ENCODE data around the gene SMYD3.

SMYD3 gene

GRCh38 chr1:246477634-246478033, 29.4 kb downstream of the SMYD3 start:
- WGBS (ENCODE audit: insufficient coverage) = no CpG with 5 or more reads among the region's 2 CpGs
- ChIA-PET POLR2A (no interaction called here), CTCF (interaction anchor here (2.6 kb wide), 1 partner anchor 15 kb away, joined by 14 read pairs; no protein-coding TSS in a partner anchor)
- Histone ChIP-seq H3K27me3 (replicated peaks in 2 of 5; ENCODE audit: control insufficient read depth in 4 of 5, insufficient read depth in 5 of 5, low read length in 4 of 5) (no peaks in the 10 kb centered on the region), H3K36me3 (ENCODE audit: control insufficient read depth in 4 of 4, insufficient read depth in 4 of 4, low read length in 3 of 4) (no peaks in the 10 kb centered on the region), H3K4me1 (ENCODE audit: control extremely low read depth in 1 of 4, control insufficient read depth in 4 of 4, insufficient read depth in 4 of 4, low read length in 3 of 4) (no peaks in the 10 kb centered on the region), H3K27ac (ENCODE audit: insufficient read depth in 1 of 2, low read depth in 1 of 2, low read length in 2 of 2, poor library complexity in 1 of 2, severe bottlenecking in 2 of 2) (no peak overlapping the region), H3K9me3 (ENCODE audit: control extremely low read depth in 1 of 5, control insufficient read depth in 4 of 5, insufficient read depth in 2 of 5, low read depth in 1 of 5, low read length in 4 of 5) (no peaks in the 10 kb centered on the region), H3K4me3 (ENCODE audit: control insufficient read depth in 1 of 7, extremely low read depth in 1 of 7, insufficient read depth in 4 of 7, low read depth in 2 of 7, low read length in 6 of 7) (no peak overlapping the region)
- no peak for DNase-seq

- no peaks in the 10 kb centered on the region for H3K36me3 ChIP-seq (ENCODE audit: control insufficient read depth in 4 of 4, insufficient read depth in 4 of 4, low read length in 3 of 4)
- DNase-seq = no peak
- no peak overlapping the region for H3K4me3 ChIP-seq (ENCODE audit: control insufficient read depth in 1 of 7, extremely low read depth in 1 of 7, insufficient read depth in 4 of 7, low read depth in 2 of 7, low read length in 6 of 7)
- ChIA-PET POLR2A (no interaction called here), CTCF (interaction anchor here (2.6 kb wide), 1 partner anchor 16 kb away, joined by 14 read pairs; no protein-coding TSS in a partner anchor)
- no peak overlapping the region for H3K27ac ChIP-seq (ENCODE audit: insufficient read depth in 1 of 2, low read depth in 1 of 2, low read length in 2 of 2, poor library complexity in 1 of 2, severe bottlenecking in 2 of 2)
- 83% methylated on average over 1 of the region's 1 CpG for WGBS (ENCODE audit: insufficient coverage)
- H3K9me3 ChIP-seq (ENCODE audit: control extremely low read depth in 1 of 5, control insufficient read depth in 4 of 5, insufficient read depth in 2 of 5, low read depth in 1 of 5, low read length in 4 of 5) = no peaks in the 10 kb centered on the region
- H3K4me1 ChIP-seq (ENCODE audit: control extremely low read depth in 1 of 4, control insufficient read depth in 4 of 4, insufficient read depth in 4 of 4, low read length in 3 of 4) = peaks cover 0 to 2% (median 0%) of the 10 kb centered on the region in 4 experiments
- H3K27me3 ChIP-seq (replicated peaks in 2 of 5; ENCODE audit: control insufficient read depth in 4 of 5, insufficient read depth in 5 of 5, low read length in 4 of 5) = no peaks in the 10 kb centered on the region
These were observed 30.3 kb downstream of the SMYD3 start for GRCh38 chr1:246476771-246477170.

GRCh38 chr1:246471688-246472087, 35.4 kb downstream of the SMYD3 start:
- no peak overlapping the region for H3K27ac ChIP-seq (ENCODE audit: insufficient read depth in 1 of 2, low read depth in 1 of 2, low read length in 2 of 2, poor library complexity in 1 of 2, severe bottlenecking in 2 of 2)
- no CpG with 5 or more reads among the region's 1 CpG for WGBS (ENCODE audit: insufficient coverage)
- peaks cover 0 to 2% (median 0%) of the 10 kb centered on the region in 4 experiments for H3K4me1 ChIP-seq (ENCODE audit: control extremely low read depth in 1 of 4, control insufficient read depth in 4 of 4, insufficient read depth in 4 of 4, low read length in 3 of 4)
- H3K4me3 ChIP-seq (ENCODE audit: control insufficient read depth in 1 of 7, extremely low read depth in 1 of 7, insufficient read depth in 4 of 7, low read depth in 2 of 7, low read length in 6 of 7) = no peak overlapping the region
- no peak for DNase-seq
- POLR2A ChIA-PET = no interaction called here
- H3K9me3 ChIP-seq (ENCODE audit: control extremely low read depth in 1 of 5, control insufficient read depth in 4 of 5, insufficient read depth in 2 of 5, low read depth in 1 of 5, low read length in 4 of 5) = peaks cover 0 to 2% (median 0%) of the 10 kb centered on the region in 5 experiments
- CTCF ChIA-PET = interaction anchor here (2.6 kb wide), 1 partner anchor 20 kb away, joined by 8 read pairs; no protein-coding TSS in a partner anchor
- no peaks in the 10 kb centered on the region for H3K36me3 ChIP-seq (ENCODE audit: control insufficient read depth in 4 of 4, insufficient read depth in 4 of 4, low read length in 3 of 4)
- H3K27me3 ChIP-seq (replicated peaks in 2 of 5; ENCODE audit: control insufficient read depth in 4 of 5, insufficient read depth in 5 of 5, low read length in 4 of 5) = no peaks in the 10 kb centered on the region

GRCh38 chr1:246470585-246470984, 36.5 kb downstream of the SMYD3 start:
- POLR2A ChIA-PET = no interaction called here
- no peaks in the 10 kb centered on the region for H3K36me3 ChIP-seq (ENCODE audit: control insufficient read depth in 4 of 4, insufficient read depth in 4 of 4, low read length in 3 of 4)
- H3K9me3 ChIP-seq (ENCODE audit: control extremely low read depth in 1 of 5, control insufficient read depth in 4 of 5, insufficient read depth in 2 of 5, low read depth in 1 of 5, low read length in 4 of 5) = peaks cover 0 to 2% (median 0%) of the 10 kb centered on the region in 5 experiments
- H3K4me3 ChIP-seq (ENCODE audit: control insufficient read depth in 1 of 7, extremely low read depth in 1 of 7, insufficient read depth in 4 of 7, low read depth in 2 of 7, low read length in 6 of 7) = no peak overlapping the region
- CTCF ChIA-PET = no interaction called here
- no peak for DNase-seq
- H3K4me1 ChIP-seq (ENCODE audit: control extremely low read depth in 1 of 4, control insufficient read depth in 4 of 4, insufficient read depth in 4 of 4, low read length in 3 of 4) = peaks cover 0 to 2% (median 0%) of the 10 kb centered on the region in 4 experiments
- H3K27me3 ChIP-seq (replicated peaks in 2 of 5; ENCODE audit: control insufficient read depth in 4 of 5, insufficient read depth in 5 of 5, low read length in 4 of 5) = no peaks in the 10 kb centered on the region
- 100% methylated on average over 1 of the region's 1 CpG for WGBS (ENCODE audit: insufficient coverage)
- no peak overlapping the region for H3K27ac ChIP-seq (ENCODE audit: insufficient read depth in 1 of 2, low read depth in 1 of 2, low read length in 2 of 2, poor library complexity in 1 of 2, severe bottlenecking in 2 of 2)

- POLR2A ChIA-PET = no interaction called here
- CTCF ChIA-PET = no interaction called here
- H3K9me3 ChIP-seq (ENCODE audit: control extremely low read depth in 1 of 5, control insufficient read depth in 4 of 5, insufficient read depth in 2 of 5, low read depth in 1 of 5, low read length in 4 of 5) = no peaks in the 10 kb centered on the region
- DNase-seq = no peak
- H3K27ac ChIP-seq (ENCODE audit: insufficient read depth in 1 of 2, low read depth in 1 of 2, low read length in 2 of 2, poor library complexity in 1 of 2, severe bottlenecking in 2 of 2) = no peak overlapping the region
- WGBS (ENCODE audit: insufficient coverage) = 96% methylated on average over 2 of the region's 2 CpGs
- no peaks in the 10 kb centered on the region for H3K36me3 ChIP-seq (ENCODE audit: control insufficient read depth in 4 of 4, insufficient read depth in 4 of 4, low read length in 3 of 4)
- no peak overlapping the region for H3K4me3 ChIP-seq (ENCODE audit: control insufficient read depth in 1 of 7, extremely low read depth in 1 of 7, insufficient read depth in 4 of 7, low read depth in 2 of 7, low read length in 6 of 7)
- peaks cover 0 to 15% (median 7%) of the 10 kb centered on the region in 4 experiments for H3K4me1 ChIP-seq (ENCODE audit: control extremely low read depth in 1 of 4, control insufficient read depth in 4 of 4, insufficient read depth in 4 of 4, low read length in 3 of 4)
- no peaks in the 10 kb centered on the region for H3K27me3 ChIP-seq (replicated peaks in 2 of 5; ENCODE audit: control insufficient read depth in 4 of 5, insufficient read depth in 5 of 5, low read length in 4 of 5)
These were observed 44.1 kb downstream of the SMYD3 start for GRCh38 chr1:246462986-246463385.

- DNase-seq = no peak
- WGBS (ENCODE audit: insufficient coverage) = no CpG with 5 or more reads among the region's 1 CpG
- Histone ChIP-seq H3K36me3 (ENCODE audit: control insufficient read depth in 4 of 4, insufficient read depth in 4 of 4, low read length in 3 of 4) (no peaks in the 10 kb centered on the region), H3K27me3 (replicated peaks in 2 of 5; ENCODE audit: control insufficient read depth in 4 of 5, insufficient read depth in 5 of 5, low read length in 4 of 5) (no peaks in the 10 kb centered on the region), H3K9me3 (ENCODE audit: control extremely low read depth in 1 of 5, control insufficient read depth in 4 of 5, insufficient read depth in 2 of 5, low read depth in 1 of 5, low read length in 4 of 5) (no peaks in the 10 kb centered on the region), H3K4me1 (ENCODE audit: control extremely low read depth in 1 of 4, control insufficient read depth in 4 of 4, insufficient read depth in 4 of 4, low read length in 3 of 4) (peaks cover 0 to 21% (median 9%) of the 10 kb centered on the region in 4 experiments), H3K27ac (ENCODE audit: insufficient read depth in 1 of 2, low read depth in 1 of 2, low read length in 2 of 2, poor library complexity in 1 of 2, severe bottlenecking in 2 of 2) (no peak overlapping the region), H3K4me3 (ENCODE audit: control insufficient read depth in 1 of 7, extremely low read depth in 1 of 7, insufficient read depth in 4 of 7, low read depth in 2 of 7, low read length in 6 of 7) (no peak overlapping the region)
- CTCF ChIA-PET = interaction anchor here (0.7 to 1.3 kb wide), 2 partner anchors 12 to 30 kb away, joined by 3 to 4 read pairs; no protein-coding TSS in a partner anchor
- POLR2A ChIA-PET = no interaction called here
These were observed 46.7 kb downstream of the SMYD3 start for GRCh38 chr1:246460406-246460805.

- CTCF ChIA-PET = no interaction called here
- 71% methylated on average over 13 of the region's 14 CpGs for WGBS (ENCODE audit: insufficient coverage)
These were observed 47.9 kb downstream of the SMYD3 start for GRCh38 chr1:246459221-246459620.

More at GRCh38 chr1:246459221-246459620, 47.9 kb downstream of the SMYD3 start:
- Histone ChIP-seq H3K36me3 (ENCODE audit: control insufficient read depth in 4 of 4, insufficient read depth in 4 of 4, low read length in 3 of 4) (no peaks in the 10 kb centered on the region), H3K9me3 (ENCODE audit: control extremely low read depth in 1 of 5, control insufficient read depth in 4 of 5, insufficient read depth in 2 of 5, low read depth in 1 of 5, low read length in 4 of 5) (no peaks in the 10 kb centered on the region), H3K4me3 (ENCODE audit: control insufficient read depth in 1 of 7, extremely low read depth in 1 of 7, insufficient read depth in 4 of 7, low read depth in 2 of 7, low read length in 6 of 7) (peak overlapping the region in 2 of 7 experiments; percentile 7 to 57), H3K4me1 (ENCODE audit: control extremely low read depth in 1 of 4, control insufficient read depth in 4 of 4, insufficient read depth in 4 of 4, low read length in 3 of 4) (peaks cover 0 to 21% (median 9%) of the 10 kb centered on the region in 4 experiments), H3K27me3 (replicated peaks in 2 of 5; ENCODE audit: control insufficient read depth in 4 of 5, insufficient read depth in 5 of 5, low read length in 4 of 5) (no peaks in the 10 kb centered on the region), H3K27ac (ENCODE audit: insufficient read depth in 1 of 2, low read depth in 1 of 2, low read length in 2 of 2, poor library complexity in 1 of 2, severe bottlenecking in 2 of 2) (no peak overlapping the region)
- POLR2A ChIA-PET = no interaction called here
- peak in 2 of 3 donors; percentile 55 to 61 for DNase-seq

All from common myeloid progenitor, CD34-positive (primary cell).